NCI-H1105 (cell line): ENCODE measurements around the gene MAMSTR.
"Not testable (repeated sequence)": the region's sequence is repeated elsewhere in the genome, so short reads cannot be mapped to it uniquely, and the experiment has no call there.

Source experiments
- DNase-seq: peaks from one replicate; lab custom pipeline; 2025; lab: John Stamatoyannopoulos, UW

MAMSTR gene

DNA sequence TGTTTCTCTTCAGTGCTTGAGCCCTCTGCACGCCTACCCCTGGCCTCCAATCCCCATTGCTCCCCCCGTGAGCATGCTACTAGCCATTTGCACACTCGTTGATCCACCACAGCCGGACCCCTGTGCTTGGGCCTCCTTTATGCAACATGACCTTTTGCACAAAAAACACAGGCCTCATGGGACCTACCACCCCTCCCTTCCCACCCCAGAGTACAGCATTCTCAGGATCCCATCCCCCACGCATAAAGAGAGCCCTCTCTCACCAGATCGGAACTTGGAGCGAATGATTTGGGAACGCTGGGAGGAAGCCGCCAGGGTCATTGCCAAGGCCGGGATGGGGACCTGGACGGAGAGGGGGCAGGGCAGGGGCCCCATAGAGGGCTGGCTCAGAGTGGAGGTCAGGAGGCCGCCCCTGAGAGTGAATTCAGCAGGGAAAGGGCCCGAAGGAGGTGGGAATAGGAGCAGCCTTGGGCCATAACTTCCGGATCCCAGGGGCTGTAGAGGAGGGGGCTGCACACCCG, 754 bp downstream of the MAMSTR start:
- no peak for DNase-seq

GRCh38 chr19:48718106-48718505, 1.4 kb downstream of the MAMSTR start:
- DNase-seq = not testable (repeated sequence)

DNA sequence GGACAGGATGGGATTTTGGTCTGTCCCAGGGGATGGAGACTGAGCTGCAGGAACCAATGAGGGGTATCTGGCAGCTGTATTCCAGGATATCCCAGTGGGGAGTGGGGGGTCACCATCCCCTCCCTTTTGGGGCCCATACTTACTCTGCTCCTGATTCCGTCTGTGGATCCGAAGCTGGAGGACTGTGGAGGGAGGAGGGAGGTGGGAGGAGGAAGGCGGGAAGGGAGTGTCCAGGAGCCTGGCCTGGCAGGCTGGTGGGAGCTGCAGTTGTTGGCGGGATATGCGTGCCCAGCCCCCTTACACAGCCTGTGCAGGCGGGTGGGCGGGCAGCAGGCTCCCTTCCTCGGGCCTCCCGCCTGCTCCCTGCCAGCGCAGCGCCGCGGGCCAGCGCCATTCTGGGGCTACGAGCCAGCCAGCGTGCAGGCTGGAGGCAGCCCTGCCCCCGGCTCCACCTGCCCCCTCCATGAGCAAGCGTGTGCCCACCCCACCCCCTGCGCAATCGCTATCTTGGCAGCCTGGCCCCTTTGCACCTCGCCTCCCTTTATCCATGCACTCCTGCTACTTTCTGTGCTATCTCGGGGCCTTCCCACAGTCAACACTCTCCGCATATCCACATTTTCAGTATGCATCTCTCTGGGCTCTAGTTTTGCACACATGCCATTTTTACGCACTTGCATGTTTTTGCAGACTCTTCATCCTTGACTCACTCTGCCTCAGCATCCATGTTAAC, 2.8 kb downstream of the MAMSTR start:
- peak; percentile 76 for DNase-seq

GRCh38 chr19:48715681-48716171, 3.8 kb downstream of the MAMSTR start:
- no peak for DNase-seq

DNA sequence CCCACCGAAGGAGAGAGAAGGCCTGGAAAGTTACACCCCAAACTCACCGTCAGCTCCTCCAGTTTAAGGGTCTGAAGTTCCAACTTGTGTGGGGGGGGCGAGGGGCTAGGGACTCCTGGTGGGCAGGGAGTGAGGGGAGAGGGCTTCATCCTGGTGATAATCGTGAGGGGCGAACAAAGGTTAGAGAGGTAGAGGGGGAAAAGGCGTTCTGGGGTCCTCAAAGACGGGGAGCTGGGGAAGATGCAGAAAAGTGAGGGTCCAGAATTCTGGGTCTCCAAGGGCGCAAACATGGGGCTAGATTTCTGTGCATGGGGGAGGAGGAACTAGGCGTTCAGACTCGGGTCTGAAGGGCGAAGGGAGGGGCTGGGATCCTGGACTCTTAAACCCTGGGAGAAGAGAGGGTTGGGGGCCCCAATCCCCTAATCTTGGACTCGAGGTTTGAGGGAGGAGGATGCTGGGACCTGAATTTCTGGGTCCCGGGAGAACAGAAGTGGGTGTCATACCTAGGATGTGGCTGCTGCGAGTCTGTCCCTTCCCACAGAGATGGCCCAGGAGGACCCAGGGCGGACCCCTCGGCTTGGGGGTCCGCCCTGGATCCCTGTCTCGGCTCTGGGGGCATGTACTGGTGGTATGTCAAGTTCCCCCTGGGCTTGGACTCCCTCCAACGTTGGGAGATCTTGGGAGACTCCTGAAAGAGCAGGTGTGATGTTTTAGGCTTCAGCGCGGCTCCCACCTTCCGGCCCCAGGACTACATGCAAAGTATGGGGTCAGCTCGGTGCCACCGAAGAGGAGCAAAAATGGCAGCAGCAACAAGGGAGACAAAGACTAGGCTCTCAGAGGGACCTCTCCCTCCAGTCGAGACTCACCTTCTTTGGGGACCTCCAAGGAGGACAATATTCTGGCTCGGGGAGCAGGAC, 4.5 kb downstream of the MAMSTR start:
- DNase-seq = no peak

- DNase-seq = peak; percentile 100
Observed at GRCh38 chr19:48713864-48714755, 5.4 kb downstream of the MAMSTR start.

DNA sequence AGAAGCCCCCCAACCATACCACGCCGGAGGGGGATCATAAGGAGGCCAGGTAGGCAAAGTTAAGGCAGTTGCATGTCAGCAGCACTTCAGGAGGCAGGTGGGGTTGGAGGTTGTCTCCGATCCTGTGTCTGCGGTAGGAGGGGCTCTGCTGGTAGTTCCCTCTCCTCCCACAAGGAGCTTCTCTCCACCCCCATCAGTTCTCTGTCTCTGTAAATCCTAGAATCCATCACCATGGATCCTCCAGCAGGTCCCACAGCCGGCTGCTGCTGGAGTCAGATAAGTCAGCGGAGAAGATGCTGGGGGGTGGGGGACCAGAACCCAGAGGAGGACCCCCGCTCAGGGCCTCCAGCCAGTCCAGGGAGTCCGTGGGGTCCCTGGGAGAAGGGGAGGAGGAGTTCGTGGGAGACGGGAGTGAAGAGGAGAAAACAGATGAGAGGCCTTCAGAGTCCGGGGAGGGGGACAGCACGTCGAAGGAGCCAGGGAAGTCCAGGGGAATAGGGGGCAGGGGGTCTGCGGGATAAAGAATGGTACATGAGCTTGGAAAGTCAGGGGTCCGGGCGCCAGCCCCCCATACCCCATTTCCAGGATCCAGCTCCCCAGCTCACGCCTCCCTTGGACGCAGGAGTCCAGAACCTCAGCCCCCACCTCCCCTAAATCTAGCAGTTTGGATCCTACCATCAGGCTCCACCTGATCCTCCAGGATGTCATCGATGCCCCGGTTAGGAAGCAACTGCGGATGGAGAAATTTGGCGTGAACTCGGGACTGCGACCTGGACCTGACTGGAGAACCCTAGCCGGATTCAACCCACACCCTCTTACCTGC, 6.3 kb downstream of the MAMSTR start:
- no peak for DNase-seq

DNA sequence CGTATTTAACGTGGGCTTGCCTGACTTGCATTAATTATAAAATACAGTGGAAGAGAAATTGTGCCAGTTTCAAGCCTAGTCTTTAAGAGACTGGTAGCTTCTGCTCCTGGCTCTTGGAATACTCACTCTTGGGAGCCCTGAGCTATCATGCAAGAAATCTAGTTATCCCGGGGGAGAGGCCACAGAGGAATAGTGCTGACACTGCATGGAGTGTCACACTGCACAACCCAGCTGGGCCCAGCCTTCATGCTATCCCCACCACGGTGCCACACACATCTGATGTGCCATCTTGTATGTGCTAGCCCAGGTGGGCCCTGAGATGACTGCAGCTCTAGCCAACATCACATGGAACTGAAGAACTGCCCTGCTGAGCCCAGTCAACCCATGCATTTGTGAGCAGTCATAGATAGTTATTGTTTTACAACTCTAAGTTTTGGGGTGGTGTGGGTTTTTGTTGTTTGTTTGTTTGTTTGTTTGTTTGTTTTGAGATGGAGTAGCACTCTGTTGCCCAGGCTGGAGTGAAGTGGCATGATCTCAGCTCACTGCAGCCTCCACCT, 8.3 kb downstream of the MAMSTR start:
- DNase-seq = no peak

DNA sequence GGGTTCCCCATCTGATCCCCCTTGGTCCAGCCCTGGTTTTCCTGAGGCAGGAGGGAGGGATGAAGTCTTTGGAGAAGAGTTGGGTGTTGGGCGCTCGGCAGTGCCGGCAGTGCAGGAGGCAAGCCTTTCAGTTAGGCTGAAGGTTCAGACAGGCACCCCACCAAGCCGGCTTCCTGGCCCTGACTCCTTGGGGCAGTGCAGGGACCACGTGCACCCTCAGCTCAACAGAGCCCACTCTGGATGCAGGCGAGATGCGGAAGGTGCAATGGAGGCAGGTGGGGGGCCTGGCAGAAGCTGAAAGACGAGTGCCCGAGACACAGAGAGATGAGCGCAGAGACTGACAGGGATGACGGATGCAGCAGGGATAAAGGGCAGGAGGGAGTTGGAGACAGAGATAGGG, 11.1 kb downstream of the MAMSTR start:
- DNase-seq = no peak

DNA sequence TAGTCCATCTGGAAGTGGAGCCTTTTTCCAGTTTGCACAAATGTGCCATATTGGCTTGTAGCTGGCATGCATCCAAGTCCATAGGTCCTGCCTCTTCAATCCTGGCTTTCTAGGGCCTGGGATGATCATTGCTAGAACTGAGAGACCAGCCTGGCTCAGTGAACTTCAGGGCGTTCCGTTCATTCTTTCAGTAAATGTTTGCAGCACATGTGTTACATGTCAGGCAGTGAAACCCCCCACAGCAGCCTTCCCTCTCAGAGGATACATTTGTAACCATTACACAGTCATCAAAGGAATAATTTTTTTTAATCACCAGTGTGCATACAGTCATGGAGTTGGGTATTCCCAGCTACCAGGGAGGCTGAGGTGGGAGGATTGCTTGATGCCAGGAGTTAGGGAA, 14.1 kb downstream of the MAMSTR start:
- DNase-seq = no peak

- no peak for DNase-seq
Observed at GRCh38 chr19:48703316-48703715, 16.2 kb downstream of the MAMSTR start.

DNA sequence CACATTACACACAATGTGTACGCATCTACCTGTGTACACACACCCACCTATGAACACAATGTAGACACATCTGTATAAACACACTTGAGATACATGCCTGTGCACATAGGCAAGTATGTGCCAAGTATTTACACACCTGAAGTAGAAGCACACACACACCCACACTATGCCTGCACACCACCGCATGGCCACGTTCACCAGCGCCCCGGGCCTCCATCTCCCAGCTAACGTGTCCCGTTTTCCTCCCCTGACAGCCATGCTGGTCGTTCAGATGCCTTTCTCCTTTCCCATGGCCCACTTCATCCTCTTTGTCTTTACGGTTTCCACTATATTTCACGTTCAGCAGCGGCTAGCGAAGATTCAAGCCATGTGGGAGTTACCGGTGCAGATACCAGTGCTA, 16.8 kb downstream of the MAMSTR start:
- no peak for DNase-seq

- no peak for DNase-seq
Observed at GRCh38 chr19:48698046-48698445, 21.5 kb downstream of the MAMSTR start.

GRCh38 chr19:48696353-48697010, 23.0 kb downstream of the MAMSTR start:
- DNase-seq = no peak

- no peak for DNase-seq
Observed at GRCh38 chr19:48695743-48696352, 23.7 kb downstream of the MAMSTR start, which contains the start of gene FUT2. TSS of gene FUT2 (plus strand) at chr19:48695971. CDS start at chr19:48702957, 6,986 bp downstream.

DNA sequence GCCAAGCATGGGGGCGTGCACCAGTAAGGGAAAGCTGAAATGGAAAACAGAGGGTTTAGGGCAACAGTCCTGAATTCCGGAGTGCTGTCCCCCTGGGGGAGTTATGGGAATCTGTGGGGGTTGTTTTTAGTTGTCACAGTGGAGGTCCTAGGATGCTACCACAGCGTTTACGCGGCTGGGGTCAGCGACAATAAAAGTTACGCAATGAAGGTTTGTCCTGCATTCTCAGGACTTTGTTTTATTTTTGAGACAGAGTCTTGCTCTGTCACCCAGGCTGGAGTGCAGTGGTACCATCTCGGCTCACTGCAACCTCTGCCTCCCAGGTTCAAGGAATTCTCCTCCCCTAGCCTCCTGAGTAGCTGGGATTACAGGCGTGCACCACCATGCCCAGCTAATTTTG, 25.9 kb downstream of the MAMSTR start:
- DNase-seq = not testable (repeated sequence)

DNA sequence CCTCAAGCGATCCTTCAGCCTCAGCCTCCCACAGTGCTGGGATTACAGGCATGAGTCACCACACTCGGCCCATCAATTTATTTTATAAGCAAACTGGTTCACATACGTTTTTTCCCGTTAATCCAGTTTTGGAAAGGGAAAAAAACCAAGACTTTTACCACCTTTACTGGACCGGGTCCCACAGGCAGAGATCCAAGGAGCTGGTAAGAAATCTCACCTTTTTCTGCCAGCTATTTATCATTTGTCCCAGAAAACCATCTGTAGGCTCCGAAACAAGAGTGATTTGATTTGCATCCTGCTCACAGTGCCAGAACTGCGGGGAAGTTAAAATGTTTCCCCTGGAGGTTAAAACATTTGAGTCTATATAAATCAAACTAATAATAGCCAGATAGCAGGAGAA, 30.1 kb downstream of the MAMSTR start:
- DNase-seq = no peak

DNA sequence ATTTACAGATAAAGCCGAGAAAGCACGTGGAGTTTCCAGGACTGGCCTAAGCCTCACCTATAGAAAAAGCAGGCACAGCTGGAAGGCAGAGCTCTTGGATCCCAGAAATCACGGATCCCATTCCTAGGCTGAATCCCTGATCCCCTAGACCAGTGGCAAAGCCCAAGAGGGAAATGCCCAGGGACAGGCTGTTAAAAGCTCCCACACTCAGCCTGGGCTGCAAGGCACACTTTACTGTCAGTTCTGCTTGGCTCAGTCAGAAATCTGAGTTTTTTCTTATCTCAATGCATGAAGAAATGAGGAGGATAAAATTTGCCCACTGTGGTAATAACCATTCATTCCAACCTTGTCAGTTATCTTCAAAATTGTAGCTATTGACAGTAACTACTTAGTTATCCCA, 31.7 kb downstream of the MAMSTR start:
- no peak for DNase-seq

DNA sequence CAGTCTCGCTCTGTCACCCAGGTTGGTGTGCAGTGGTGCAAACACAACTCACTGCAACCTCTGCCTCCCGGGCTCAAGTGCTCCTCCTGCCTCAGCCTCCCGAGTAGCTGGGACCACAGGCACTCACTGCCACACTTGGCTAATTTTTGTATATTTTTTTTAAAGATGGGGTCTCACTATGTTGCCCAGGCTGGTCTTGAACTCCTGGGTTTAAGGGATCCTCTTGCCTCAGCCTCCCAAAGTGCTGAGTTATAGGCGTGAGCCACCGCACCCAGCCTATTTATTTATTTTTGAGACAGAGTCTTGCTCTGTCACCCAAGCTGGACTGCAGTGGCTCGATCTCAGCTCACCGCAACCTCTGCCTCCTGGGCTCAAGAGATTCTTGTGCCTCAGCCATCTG, 32.9 kb downstream of the MAMSTR start:
- DNase-seq = not testable (repeated sequence)
